GM12873 (cell line): Measurements from ENCODE around the gene NR1H4.

Source experiments
- TF ChIP-seq, protein P1 (sequence below): IDR thresholded peaks from 2 replicates; pipeline ENCODE4 v1.5.1; 2012; ENCODE audit warnings: low read depth, mild to moderate bottlenecking, moderate library complexity, low read length, control low read depth; ENCODE audit not compliant: insufficient read depth; ENCODE audit errors: missing control alignments

The NR1H4 gene

DNA sequence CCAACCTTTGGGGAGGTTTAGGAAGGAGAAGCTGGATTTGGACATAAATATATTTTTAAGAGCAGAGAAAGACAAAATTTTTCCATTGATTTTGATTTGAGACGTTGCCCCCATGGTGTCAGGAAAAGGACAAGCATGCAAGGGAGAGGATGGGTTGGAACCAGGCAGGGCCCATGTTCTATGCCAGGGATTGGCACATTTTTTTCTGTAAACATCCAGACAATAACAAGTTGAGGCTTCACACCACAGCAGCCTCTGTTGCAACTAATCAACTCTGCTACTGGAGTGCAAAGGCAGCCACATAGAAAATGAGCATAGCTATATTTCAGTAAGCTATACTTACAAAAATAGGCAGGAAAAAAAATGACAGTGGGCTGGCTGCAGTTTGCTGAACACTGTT lies 44.7 kb downstream of the NR1H4 start:
- TF ChIP-seq, protein P1, sequence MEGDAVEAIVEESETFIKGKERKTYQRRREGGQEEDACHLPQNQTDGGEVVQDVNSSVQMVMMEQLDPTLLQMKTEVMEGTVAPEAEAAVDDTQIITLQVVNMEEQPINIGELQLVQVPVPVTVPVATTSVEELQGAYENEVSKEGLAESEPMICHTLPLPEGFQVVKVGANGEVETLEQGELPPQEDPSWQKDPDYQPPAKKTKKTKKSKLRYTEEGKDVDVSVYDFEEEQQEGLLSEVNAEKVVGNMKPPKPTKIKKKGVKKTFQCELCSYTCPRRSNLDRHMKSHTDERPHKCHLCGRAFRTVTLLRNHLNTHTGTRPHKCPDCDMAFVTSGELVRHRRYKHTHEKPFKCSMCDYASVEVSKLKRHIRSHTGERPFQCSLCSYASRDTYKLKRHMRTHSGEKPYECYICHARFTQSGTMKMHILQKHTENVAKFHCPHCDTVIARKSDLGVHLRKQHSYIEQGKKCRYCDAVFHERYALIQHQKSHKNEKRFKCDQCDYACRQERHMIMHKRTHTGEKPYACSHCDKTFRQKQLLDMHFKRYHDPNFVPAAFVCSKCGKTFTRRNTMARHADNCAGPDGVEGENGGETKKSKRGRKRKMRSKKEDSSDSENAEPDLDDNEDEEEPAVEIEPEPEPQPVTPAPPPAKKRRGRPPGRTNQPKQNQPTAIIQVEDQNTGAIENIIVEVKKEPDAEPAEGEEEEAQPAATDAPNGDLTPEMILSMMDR = no peak

DNA sequence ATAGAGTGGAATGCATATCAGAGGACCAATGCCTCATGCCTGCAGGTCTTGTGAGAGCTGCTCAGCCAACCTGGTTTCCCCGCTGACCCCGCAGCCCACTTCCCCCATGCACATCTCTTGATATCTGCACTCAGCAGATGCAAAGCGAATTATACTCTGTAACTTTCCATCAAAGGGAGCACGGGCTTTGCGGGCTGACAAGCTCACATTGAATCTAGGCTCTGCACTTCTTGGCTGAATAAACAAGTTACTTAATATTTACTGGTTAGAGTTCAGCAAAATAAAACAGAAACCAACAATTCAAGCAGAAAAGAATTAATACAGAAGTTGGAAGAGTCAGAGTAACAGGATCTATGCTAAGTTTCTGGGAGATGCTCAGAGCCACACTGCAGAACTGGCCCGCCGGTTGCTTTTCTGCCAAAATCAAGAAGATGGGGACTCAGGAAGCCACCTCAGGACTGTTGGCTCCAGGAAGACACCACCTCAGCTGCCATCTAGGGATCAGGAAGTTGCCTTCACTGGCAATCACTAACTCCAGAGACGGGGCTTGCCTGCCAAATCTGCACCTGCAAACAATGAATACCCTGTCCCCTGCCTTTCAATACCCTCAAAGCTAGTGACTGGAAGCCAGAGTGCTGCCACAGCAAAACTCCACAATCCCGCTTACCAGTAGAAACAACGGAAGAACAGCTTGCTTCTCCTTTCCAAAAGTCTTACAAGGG lies 46.5 kb downstream of the NR1H4 start:
- TF ChIP-seq, protein P1 = no peak

DNA sequence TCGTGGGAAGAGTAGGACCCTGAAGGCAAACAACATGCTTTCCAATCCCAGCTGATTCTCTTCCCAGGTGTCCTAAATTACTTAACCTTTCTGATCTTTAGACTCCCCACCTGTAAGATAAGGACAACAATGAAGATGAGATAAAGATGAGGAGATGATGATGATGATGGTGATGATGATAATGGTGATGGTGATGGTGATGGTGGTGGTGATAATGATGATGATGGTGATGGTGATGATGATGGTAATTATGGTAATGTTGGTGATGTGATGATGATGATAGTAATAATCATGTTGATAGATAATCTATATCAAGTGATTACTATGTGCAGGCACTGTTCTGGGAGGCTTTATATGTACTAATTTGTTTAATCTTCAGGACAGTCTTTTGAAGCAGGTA lies 48.3 kb downstream of the NR1H4 start:
- TF ChIP-seq, protein P1 = no peak

DNA sequence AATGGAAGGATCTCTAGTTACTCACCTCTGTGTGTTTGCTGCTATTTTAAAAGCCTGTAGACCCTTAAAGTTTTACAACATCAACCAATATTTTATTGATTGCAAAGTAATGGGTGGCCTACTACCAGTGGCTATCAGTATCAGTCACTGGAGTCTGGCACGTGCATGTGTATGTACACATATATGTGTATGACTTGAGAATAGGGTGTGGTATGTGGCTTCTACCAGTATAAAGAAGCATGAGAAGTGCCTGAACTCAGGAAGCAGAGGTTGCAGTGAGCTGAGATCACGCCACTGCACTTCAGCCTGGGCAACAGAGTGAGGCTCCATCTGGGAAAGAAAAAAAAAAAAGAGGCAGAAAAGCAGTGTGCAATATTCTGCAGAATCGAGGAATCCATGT lies 54.4 kb downstream of the NR1H4 start:
- TF ChIP-seq, protein P1 = no peak

GRCh38 chr12:100528471-100529127 lies 54.9 kb downstream of the NR1H4 start:
- TF ChIP-seq, protein P1 = no peak

GRCh38 chr12:100529756-100530350 lies 56.2 kb downstream of the NR1H4 start:
- TF ChIP-seq, protein P1 = no peak

DNA sequence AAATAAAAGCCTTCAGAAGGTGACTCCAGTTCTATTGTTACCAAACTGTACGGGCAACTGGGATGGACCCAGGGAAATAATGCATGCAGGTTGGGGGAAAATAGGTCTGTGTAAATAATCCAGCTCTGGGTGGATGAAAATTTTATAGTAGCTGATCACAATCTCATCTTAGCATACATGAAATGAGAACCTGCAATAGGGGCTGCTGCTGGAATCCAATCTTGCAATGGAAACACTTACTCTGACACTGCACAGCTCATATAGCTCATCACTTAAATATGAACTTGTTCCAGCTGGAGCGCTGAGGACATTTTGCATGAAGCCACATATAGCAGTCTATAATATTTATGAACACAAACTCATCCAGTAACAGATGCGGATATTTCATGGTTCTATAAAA lies 59.7 kb downstream of the NR1H4 start:
- TF ChIP-seq, protein P1 = no peak
